GM12874 (cell line): ENCODE results near the gene EPHB6.

Experiments
- CTCF ChIP-seq: IDR thresholded peaks from 2 replicates; pipeline ENCODE4 v1.5.1; 2011; ENCODE audit warnings: low read depth, mild to moderate bottlenecking, control low read depth, low read length, moderate library complexity; ENCODE audit not compliant: insufficient read depth

EPHB6 gene

GRCh38 chr7:142871260-142872105 is 16.6 kb downstream of the EPHB6 start:
- no peak for TF ChIP-seq CTCF

- TF ChIP-seq CTCF, result no peak
Measured at GRCh38 chr7:142872106-142872675, 17.3 kb downstream of the EPHB6 start.

GRCh38 chr7:142873281-142873784 is 18.5 kb downstream of the EPHB6 start:
- peak; percentile 84 for TF ChIP-seq CTCF

GRCh38 chr7:142873871-142874270 is 19.0 kb downstream of the EPHB6 start:
- no peak for TF ChIP-seq CTCF

- no peak for TF ChIP-seq CTCF
Measured at GRCh38 chr7:142874409-142874808, 19.5 kb downstream of the EPHB6 start.

- TF ChIP-seq CTCF, result no peak
Measured at GRCh38 chr7:142874837-142875236, 20.0 kb downstream of the EPHB6 start.

GRCh38 chr7:142875456-142875855 is 20.6 kb downstream of the EPHB6 start:
- TF ChIP-seq CTCF, result no peak
